LHCN-M2 (cell line): ENCODE results near the gene INF2. TPM values are rescaled to one million over a fixed set of nuclear protein-coding genes. Genes with fewer than 3 reads are reported as not detected.
"Not testable (repeated sequence)": the region's sequence is repeated elsewhere in the genome, so short reads cannot be mapped to it uniquely, and the experiment has no call there.

Source experiments
- DNase-seq: peaks from one replicate; pipeline ENCODE4 v3.0.0-alpha.2; 2012; ENCODE audit warnings: low read depth
- total RNA-seq: library from RNA; depleted of rRNA; stranded (reverse); fragments of >200 nt; gene quantifications from 2 replicates; pipeline ENCODE4 v1.2.3, GENCODE V29; 2014

The INF2 gene
- total RNA-seq, 1 experiment from 2014 or later = 78.1 TPM

DNA sequence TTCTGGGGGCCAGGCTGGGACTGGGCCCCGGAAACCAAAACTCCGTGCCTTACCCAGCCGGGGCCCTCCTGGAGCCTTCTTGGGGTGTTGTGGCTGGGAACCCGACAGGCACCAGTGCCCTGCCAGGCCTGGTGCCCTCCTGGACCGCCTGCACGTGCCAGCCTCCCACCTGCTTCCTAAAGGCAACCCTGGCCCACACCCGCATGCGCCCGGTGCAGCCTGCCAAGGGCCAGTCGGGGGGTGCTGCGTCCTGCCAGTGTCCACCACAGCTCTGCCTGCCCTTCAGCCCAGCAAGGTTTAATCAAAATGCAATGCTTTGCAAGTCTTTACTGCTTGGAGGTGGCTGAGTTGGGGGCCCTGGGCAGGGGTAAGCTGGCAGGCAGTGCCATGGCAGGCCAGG, 29.5 kb downstream of the INF2 start:
- no peak for DNase-seq

DNA sequence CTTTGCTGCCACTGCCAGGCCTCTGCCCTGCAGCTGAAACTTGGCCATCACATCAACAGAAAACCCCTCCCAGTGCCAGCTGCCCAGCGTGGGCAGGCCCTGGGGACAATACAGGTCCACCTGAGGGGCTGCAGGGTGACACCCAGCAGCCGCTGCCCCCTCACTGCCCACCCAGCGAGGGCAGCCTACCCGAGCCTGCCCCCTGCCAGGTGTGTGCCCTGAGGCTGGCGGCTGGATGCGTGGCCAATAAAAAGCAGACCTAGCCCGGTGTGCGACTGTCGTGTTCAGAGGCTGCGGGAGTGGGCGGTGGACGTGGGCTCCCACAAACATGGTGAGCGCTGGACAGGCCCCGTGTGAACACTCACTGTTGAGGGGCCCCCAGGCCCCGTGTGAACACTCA, 29.9 kb downstream of the INF2 start:
- DNase-seq = no peak

DNA sequence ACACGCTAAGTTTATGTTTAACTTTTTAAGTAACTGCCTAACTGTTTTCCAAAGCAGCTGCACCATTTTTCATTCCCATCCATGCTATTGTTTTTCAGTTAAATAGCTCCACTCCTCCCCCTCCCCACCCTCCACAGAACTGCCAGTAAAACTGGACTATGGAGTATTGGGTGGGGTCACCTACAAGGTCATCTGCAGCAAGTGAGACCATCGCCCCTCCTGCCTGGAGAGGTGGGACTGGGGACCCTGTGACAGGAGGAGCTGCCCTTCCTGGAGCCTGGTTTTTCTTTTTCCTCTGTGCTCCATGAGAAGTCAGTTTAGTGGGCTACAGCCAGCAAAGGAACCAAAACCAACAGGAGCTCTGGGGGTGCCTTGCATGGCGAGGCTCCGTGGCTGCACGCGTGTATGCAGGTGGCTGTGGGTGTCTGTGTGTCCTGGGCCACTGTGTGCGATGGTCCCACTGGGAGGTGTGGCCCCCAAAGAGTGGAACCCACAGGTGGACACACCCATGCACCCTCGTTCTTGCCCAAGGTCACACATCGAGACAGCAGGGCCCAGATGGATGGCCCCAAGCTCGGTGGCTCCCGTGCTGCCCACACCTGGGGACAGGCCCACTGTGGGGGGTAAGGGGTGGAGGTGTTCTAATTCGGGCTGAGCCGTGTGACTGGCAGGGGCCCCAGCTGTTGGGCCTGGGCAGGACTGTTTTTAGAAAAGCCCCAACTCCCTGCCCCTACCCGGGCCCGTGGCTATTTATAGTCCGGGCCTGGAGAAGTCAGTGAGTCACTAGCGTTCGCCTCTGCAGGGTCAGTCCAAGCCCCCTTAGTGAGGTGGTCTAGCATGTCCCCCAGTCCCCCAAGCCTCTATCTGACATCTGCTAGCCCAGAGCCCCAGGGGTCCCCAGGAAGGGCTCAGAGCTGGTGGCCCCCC, 32.4 kb downstream of the INF2 start:
- DNase-seq = peak; percentile 66

DNA sequence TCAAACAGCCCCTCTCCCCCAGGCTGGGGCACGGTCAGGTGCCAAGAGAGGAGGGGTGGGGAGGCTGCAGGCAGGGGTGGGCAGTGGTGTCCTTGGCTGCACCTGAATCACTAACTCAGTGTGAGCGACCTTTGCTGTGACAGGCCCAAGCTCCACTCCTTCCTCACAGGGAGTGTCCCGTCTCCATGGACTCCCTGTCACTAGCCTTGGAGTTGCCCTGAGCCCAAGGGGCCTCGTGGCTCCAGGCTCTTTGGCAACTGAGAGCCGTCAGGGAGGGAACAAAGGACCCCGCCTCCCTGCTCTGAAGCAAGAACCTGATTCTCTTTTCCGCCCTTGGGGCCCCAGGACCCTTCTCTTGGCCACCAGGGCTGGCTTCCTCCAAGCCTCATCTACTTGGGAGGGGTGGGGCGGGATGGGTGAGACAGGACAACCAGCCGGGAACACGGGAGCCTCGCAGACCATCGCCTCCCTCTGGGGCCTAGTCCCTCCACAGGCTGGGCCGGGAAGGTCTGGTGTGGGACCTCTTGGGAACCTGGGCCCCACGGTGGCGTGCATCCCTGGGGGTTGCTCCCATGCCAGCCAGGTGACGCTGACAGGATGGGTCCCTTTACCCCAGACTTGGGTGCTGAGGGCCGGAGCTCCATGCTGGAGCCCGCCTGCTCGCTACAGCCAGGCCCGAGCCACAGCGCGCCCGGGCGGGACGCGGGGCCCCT, 33.7 kb downstream of the INF2 start:
- DNase-seq = no peak

DNA sequence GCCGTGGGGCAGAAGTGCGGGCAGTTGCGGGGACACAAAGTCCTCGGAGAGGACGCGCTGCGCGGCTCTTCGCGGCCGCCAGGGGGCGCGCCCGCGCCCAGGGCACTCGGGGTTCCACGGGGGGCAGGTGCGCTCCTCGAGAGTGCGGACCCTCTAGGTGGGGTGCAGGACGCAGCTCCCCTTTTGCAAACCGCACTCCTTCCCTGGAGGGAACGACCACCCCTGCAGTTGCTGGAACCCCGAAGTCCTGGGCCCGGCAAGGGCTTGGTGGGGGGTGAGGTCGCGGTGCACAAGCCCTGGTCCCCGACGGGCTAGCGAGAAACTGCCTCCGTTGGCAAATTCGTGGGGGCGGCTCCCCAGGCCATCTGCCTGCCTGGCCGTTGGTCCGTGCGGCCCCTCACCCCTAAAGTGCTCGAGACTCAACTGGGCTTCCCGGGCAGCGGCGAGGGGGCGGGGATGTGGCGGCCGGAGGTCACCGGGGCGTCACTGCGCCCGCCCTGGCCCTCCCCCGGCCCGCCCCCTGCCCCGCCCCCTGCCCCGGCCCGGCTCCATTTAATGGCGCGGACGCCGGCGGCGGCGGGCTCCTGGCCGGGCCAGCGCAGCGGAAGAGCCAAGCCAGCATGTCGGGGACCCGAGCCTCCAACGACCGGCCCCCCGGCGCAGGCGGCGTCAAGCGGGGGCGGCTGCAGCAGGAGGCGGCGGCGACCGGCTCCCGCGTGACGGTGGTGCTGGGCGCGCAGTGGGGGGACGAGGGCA, 34.4 kb downstream of the INF2 start, which contains the start of gene ADSS1:
Gene ADSS1 (plus strand): TSS at position 579 of the 756 bp plus-strand sequence. CDS start 42 bp downstream, at position 621.
- DNase-seq = peak; percentile 35

DNA sequence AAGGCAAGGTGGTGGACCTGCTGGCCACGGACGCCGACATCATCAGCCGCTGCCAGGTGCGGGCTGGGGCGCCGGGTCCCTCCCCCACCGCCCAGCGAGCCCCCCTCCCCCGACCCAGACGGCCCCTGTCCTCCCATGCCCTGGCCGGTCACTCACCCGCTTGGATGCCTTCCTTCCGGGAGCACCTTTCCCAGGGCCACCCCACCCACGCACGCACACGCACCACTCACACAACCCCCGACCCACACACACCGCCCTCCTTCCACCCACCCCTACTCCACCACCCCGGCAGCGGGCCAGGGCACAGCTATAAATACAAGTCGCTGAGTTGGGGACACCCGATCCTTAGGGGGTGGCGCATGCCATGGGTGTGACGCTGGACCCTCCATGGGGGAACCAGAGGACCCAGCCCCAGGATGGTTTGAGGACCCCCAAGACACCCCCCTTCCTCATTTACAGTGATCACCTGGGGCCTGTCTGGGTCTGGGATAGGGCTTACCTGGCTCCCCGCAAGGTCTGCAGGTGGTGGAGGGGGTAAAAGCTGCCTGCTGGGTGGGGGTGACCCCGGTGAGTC, 35.1 kb downstream of the INF2 start:
- DNase-seq = no peak

DNA sequence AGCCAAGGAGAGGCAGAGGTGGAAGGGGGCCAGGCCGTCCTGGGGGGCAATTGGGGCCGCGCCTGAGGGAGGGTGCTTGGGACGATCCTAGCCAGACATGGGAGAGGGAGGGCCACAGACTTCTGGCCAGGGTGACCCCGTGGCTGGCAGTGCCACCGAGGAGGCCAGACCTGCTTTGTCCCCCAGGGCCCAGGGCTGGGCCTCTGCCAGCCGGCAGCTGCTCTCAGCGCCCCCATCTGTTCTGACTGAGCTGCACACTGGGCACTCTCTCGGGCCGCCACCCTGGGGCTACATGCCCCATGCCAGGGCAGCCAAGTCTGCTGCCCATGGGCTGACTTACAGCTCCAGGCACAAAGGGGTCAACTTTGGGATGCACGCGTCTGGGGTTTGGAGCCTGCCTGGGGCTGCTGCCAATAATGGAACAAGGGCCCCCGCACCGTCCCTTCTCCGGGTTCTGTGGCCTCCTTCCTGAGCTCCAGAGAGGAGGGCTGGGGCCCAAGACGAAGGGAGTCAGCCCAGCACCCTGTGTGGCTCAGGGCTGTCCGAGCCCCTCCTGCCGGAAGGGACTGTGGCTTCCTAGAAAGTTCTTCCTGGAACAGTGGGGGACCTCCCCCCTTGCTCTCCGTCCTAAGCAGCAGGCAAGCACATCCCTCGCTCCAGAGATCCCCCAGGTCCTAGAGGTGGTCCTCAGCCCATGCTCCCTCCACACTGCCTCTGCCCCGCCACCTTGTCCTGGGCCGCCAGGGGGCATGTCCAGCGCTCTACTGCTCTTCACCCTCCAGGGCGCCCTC, 35.8 kb downstream of the INF2 start:
- DNase-seq = peak; percentile 46

DNA sequence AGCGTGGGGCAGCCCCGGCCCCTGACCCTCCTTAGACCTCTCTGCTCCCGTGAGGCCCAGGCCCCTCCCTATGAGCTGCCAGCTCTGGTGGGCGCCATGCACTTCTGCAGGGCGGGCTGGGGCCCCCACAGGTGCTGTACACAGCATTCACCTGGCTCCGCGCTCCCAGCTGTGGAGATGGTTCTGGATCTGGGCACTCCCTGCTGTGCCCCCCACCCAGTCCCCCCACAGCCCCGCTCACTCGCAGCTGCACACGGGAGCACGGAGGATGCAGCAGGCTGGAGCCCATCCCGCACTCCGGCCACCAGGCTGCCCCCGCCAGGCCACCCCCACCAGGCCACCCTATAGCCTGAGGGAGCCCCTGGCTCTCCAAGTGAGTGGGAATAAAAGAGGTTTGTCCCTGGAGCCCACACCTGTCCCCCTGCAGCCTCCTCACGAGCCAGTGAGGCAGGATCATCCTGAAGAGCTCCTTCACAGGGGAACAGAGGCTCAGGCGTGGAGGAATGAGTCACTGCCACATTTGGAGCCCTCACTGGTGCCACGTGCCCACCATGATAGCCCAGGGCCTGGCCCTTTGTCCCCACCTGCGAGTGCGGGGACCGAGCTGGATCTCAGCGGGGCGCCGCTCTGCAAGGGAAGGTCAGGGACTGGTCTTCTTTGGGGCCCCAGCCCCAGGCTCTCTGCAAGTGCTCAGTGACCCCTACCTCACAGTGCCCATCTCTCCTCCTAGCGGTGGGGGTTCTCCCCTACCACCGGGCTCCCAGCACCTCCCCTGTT, 36.5 kb downstream of the INF2 start:
- DNase-seq = no peak

DNA sequence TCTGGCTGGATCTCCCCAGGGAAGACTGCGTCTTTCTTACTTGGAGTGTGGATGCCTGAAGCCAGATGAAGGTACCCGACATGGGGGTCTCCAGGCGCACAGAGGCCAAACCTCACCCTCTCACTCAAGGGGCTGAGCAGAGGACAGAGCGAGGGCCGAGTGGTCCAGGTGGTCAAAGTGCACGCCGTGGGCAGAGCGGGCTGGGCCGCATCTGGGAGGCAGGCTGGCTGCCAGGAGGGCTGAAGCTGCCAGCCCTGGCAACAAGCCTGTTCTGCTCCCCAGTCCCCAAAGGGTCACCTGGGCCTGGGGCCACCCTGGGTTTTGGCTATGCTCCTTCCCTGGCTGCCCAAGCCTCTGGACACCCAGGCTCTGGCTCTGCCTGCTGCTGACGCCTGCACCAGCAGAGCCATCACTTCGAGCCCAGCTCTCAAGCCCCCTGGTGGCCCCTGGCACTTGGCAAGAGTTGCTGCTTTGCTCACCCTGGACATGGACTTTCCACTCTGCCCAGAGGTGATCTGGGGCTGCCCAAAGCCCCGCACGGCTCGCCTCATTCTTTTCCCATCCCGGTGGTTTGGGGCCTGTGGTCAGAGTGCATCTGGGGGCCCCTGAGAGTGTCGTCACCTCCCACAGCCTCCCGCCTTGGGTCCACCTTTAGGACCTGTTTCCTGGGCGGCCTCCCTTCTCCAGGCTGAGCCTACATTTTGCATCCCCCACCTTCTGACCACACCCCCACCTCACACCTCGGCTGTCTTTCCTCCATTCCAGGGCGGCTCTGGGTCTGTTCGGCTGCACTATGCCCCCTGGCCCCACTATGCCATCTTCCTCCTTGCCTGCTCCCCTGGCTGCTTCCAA, 37.4 kb downstream of the INF2 start:
- no peak for DNase-seq

DNA sequence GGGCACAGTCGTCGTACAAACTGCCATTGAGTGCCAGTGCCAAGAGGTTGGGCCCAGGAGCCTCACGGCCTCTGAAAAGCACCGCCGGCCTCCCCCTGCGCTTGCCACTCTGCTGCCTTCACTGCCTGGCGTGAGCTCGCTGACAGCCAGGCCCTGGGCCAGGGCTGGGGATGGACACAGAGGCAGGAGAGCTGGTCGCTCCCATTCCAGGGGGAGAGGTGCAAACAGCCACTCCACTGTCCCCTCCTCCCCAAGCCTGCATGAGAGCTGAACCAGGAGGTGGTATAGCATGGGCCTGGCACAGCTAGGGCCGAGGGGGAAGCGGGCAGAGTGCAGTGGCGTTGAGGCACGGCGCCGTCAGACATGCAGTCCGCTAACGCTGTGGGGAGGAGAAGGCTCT, 39.2 kb downstream of the INF2 start:
- DNase-seq = no peak

DNA sequence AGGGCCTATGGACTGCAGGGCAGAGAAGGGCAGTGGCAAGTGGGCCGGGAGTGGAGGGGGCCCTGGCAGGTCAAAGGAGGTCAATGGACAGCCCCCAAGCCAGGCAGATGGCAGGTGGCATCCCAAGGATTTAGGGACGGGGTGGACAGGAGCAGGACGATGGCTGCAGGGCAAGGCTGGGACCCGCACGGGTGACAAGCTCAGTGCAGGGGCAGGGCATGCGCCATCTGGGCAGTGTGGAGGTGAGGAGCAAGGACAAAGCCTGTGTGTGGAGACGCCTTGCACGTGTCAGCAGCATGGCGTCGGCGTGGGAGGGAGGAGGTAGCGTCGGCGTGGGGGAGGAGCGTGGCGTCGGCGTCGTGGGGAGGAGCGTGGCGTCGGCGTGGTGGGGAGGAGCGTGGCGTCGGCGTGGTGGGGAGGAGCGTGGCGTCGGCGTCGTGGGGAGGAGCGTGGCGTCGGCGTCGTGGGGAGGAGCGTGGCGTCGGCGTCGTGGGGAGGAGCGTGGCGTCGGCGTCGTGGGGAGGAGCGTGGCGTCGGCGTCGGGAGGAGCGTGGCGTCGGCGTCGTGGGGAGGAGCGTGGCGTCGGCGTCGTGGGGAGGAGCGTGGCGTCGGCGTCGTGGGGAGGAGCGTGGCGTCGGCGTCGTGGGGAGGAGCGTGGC, 39.9 kb downstream of the INF2 start:
- DNase-seq = not testable (repeated sequence)

DNA sequence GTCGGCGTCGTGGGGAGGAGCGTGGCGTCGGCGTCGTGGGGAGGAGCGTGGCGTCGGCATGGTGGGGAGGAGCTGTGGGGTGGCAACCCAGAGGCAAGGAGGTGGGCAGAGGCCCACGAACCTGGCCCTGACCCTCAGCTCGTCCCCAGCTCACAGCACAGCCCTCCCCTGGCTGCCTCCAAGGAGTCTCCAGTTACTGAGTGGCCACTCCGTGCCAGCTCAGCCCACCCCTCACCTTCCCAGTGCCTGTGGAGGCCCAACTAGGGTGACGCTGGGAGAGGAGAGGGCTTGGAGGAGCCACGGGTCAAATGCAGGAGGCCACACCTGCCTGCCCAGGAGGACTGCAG, 40.4 kb downstream of the INF2 start:
- no peak for DNase-seq

DNA sequence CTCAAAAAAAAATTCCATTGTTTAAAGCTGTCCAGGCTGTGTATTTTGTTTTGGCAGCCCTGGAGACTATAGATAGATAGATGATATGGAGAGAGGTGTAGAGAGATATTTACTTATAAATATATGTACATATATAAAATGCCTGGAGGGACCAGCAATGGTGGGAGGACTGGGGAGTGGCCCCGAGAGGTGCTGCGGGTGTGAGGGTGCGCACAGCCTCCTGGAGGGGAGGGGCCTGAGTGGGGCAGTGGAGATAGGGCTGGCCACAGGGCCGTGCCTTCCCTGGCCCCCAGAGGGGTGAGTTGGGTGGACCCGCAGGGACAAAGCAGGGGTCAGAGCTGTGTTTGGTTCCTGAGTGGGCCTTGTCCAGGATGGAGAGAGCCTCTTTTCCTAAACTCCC, 41.1 kb downstream of the INF2 start:
- no peak for DNase-seq

DNA sequence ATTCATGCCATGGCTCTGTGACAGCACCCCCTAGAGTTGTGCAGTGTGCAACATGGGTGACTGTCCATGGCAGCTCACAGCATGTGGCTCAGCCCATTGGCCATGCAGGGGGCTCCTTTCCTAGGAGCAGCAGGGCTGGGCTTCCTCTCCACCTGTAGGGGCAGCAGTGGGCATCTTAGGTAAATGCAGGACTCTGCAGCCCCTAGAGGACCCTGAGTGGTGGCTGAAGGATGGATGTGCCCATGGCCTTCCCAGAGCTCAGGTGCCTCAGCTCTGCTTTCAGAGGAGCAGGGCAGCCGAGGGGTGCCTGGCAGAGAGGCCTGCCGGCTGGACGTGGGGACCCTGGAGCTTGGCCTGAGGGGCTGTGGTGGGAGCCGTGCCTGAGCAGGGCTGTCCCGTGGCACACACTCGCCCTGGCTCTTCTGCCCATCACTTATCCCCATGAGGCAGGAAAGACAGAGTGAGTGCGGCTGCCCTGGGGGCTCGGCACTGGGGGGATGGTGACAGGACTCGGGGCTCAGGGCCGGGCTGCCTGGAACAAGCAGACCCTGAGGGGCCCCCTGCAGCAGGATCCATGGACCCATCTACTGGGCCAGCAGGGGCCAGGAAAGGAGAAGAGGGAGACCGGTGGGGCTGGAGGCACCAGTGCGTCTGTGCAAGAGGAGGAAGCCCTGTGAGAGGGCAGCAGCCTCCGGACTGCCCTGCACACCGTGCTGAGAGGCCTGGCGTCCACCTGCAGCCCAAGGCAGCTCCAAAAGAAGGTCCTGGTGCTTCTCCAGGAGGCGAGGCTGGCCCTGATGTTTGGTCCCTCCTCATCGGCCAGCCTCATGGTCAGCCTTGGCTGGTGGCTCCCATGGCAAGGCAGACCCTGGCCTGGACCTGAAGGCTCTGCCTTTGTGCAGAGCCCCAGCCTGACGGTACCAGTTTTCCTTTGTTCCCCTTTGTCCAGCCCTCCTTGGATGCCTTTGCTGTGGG, 42.2 kb downstream of the INF2 start:
- DNase-seq = no peak

DNA sequence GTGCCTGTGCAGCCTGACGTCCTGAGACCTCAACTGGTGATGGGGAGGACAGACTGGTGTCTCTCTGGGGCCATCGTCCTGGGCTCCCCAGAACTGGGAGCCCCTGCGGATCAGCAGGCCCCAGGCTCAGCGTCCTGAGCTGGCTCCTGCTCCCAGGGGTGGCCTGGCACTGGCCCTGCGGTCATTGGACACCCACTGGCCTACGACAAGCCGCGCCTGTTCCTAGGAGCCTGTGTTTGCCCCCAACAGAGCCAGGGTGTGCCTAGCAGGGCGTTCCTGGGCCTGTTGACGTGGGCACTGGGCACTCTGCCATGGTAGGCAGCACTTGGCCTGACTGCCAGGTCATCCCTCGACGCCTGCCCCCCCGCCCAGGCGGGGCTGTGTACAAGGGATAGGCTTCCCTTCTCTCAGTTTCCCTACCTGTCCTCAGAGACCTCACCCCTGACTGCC, 43.0 kb downstream of the INF2 start:
- DNase-seq = no peak

DNA sequence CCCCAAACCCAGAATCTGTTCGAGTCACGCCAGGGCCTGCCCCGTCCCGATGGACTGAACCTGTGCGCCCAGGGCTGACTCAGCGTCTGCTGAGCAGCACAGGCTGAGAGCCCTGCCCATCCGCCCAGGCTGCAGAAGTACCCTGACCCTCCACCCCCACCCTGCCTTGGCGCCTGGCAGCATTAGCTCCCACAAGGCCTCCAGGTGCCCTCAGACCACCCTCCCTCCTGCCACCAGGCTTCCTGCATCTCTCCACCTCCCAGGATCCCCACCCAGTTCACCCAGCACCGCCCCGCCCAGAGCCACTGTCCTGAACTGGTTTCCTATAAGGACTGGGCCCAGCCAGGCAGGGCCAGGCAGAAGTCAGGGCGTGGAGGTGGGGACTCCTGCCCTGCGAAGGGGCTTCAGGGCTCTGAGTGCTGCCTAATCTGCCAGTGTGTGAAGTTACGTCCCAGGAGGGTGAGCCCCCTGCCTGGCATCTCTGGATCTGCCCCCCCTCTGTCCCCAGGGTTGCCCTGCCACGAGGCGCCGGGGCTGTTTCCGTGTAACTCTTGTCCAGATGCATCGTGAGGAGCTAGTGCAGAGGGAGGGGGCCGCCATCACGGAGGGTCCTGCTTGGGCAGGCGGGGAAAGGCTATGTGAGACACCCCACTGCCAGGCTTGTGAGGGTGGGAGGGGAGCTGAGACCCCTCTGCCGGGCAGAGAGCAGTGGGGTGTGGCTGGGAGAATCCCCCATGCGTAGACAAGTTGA, 43.7 kb downstream of the INF2 start:
- no peak for DNase-seq
